Ovary (tissue), 9 donors: Measurements from ENCODE around the gene CPSF2. TPM values are rescaled to one million over a fixed set of nuclear protein-coding genes. Genes with fewer than 3 reads are reported as not detected.

Experiments
- DNase-seq, 5 donors: peaks; one replicate each; pipeline ENCODE4 v3.0.0-alpha.2; 2019 to 2020
- H3K27ac ChIP-seq, 2 donors: fragments of 200-600 bp; one replicate each; pipeline versions ENCODE4 v1.5.1 to v1.8.0; 2019 to 2022
- H3K27me3 ChIP-seq: fragments of 200-600 bp; one replicate; pipeline ENCODE4 v1.8.0; 2022
- H3K36me3 ChIP-seq: fragments of 200-600 bp; sonication (generic); one replicate; pipeline ENCODE4 v1.5.1; 2019
- H3K4me1 ChIP-seq: one replicate; pipeline ENCODE4 v1.8.1; 2013; ENCODE audit warnings: mild to moderate bottlenecking, moderate library complexity; ENCODE audit not compliant: insufficient read depth
- H3K4me3 ChIP-seq: fragments of 200-600 bp; sonication (generic); one replicate; pipeline ENCODE4 v1.5.1; 2017
- H3K9me3 ChIP-seq, 2 donors: fragments of 200-600 bp in 1 of 2; sonication (generic) in 1 of 2; one replicate each; pipeline versions ENCODE4 v1.5.1 to v1.8.1; 2013 to 2019; ENCODE audit warnings: mild to moderate bottlenecking in 1 of 2, moderate library complexity in 1 of 2
- CTCF ChIP-seq, 3 donors: fragments of 450-650 bp in 2 of 3; fragments of 200-600 bp in 1 of 3; IDR thresholded peaks; one replicate each; pipeline versions ENCODE4 v1.5.1 to v1.8.0; 2016 to 2022; ENCODE audit warnings: antibody characterized with exemption in 3 of 3, mild to moderate bottlenecking in 1 of 3
- EP300 ChIP-seq: sonication (generic); formaldehyde crosslinking; IDR thresholded peaks from one replicate; pipeline ENCODE4 v1.6.1; 2017; ENCODE audit warnings: antibody characterized with exemption
- POLR2A ChIP-seq: fragments of 450-650 bp; IDR thresholded peaks from one replicate; pipeline ENCODE4 v1.6.1; 2017; ENCODE audit warnings: antibody characterized with exemption, mild to moderate bottlenecking, moderate library complexity
- WGBS, 3 donors: extraction: QIAGEN DNeasy Blood & Tissue Kit in 1 of 3; methylation state at CpG; one replicate each; pipeline versions ENCODE4 v1.1.5 to v1.1.7; 2013 to 2017; 5-methylcytosine and 5-hydroxymethylcytosine counted together
- intact Hi-C, 4 donors: fragments of 100-400 bp; cut with DNase I; formaldehyde crosslinking; loops; one replicate each; pipeline versions ENCODE4 v1.11.0 to v1.15.1; 2022 to 2023
- polyA plus RNA-seq, 2 donors: library from polyadenylated mRNA; stranded (reverse); fragments of 200-250 nt in 1 of 2; fragments of 350-450 nt in 1 of 2; fragmentation: Illumina TruSeq in 1 of 2; extraction: RNeasy Lipid Tissue Mini Kit (QIAGEN cat#74804) in 1 of 2; gene quantifications; one replicate each; pipeline ENCODE4 v1.2.3, GENCODE V29; 2013 to 2014
- total RNA-seq, 7 donors: library from RNA; depleted of rRNA in 2 of 7; stranded (reverse); fragments of >200 nt in 2 of 7; fragmentation: NEBNext Ultra II Directional in 3 of 7; extraction: Animal tissue kit (Norgen Biotek cat#: 25700) in 3 of 7; gene quantifications; one replicate each; pipeline versions ENCODE4 v1.1.0 to v1.2.4, GENCODE V29; 2016 to 2023
- donor health status: DM: no; HTN: no; CAD: no; lungs with moderate emphysema.
- donor health status: DM: no; HTN: no; CAD: no.
- donor health status: Bipolar disorder and iron deficiency.
- donor health status: DM: yes; HTN: yes; CAD: no.
- donor health status: DM: no; HTN: no; CAD: no.
- donor health status: DM: yes; HTN: yes; CAD: no.

CPSF2 gene
- total and polyA plus RNA-seq, 9 donors = 9.2 to 61.9 (median 37.7) TPM

- TF ChIP-seq CTCF (IDR thresholded peaks at IDR 0.05) (no peak), EP300 (no peak), POLR2A (no peak)
- H3K27me3 ChIP-seq = no peaks in the 10 kb centered on the region
- DNase-seq = no peak
- WGBS, 3 donors = 0% methylated on average over 22 of the region's 22 CpGs
- intact Hi-C loops = no loop called here
- peaks cover 12% of the 10 kb centered on the region for H3K4me1 ChIP-seq
- H3K4me3 ChIP-seq = peak overlapping the region; percentile 85
- H3K36me3 ChIP-seq = no peaks in the 10 kb centered on the region
- no peaks in the 10 kb centered on the region for H3K9me3 ChIP-seq
- H3K27ac ChIP-seq = peak overlapping the region; percentile 70 to 87
Observed at GRCh38 chr14:92122351-92122677, 545 bp downstream of the CPSF2 start.

- intact Hi-C loops = no loop called here
- no peak for TF ChIP-seq EP300
- no peak for TF ChIP-seq POLR2A
- peak overlapping the region; percentile 85 for H3K4me3 ChIP-seq
- H3K27me3 ChIP-seq = no peaks in the 10 kb centered on the region
- H3K4me1 ChIP-seq = peaks cover 12% of the 10 kb centered on the region
- 23 to 29% (median 23%) methylated on average over 9 of the region's 9 CpGs for WGBS, 3 donors
- H3K36me3 ChIP-seq = no peaks in the 10 kb centered on the region
- DNase-seq = no peak
- H3K9me3 ChIP-seq = no peaks in the 10 kb centered on the region
- peak overlapping the region; percentile 70 to 87 for H3K27ac ChIP-seq
Observed at GRCh38 chr14:92122761-92123160, 992 bp downstream of the CPSF2 start.

- H3K4me1 ChIP-seq = no peaks in the 10 kb centered on the region
- no peak overlapping the region for H3K27ac ChIP-seq
- intact Hi-C loops = loop anchor here in 3 of 4 donors (10.0 kb wide), 3 partner anchors 320 to 550 kb away; no protein-coding TSS in a partner anchor
- no peak overlapping the region for H3K4me3 ChIP-seq
- H3K27me3 ChIP-seq = no peaks in the 10 kb centered on the region
- no peak for DNase-seq
- no peak for TF ChIP-seq EP300
- no peak for TF ChIP-seq CTCF (IDR thresholded peaks at IDR 0.05)
- no peak for TF ChIP-seq POLR2A
- H3K36me3 ChIP-seq = no peaks in the 10 kb centered on the region
- H3K9me3 ChIP-seq = no peaks in the 10 kb centered on the region
- WGBS, 3 donors = 33 to 63% (median 42%) methylated on average over 1 of the region's 1 CpG
Observed at GRCh38 chr14:92134456-92134855, 12.7 kb downstream of the CPSF2 start.

- H3K27ac ChIP-seq = no peak overlapping the region
- H3K9me3 ChIP-seq = no peaks in the 10 kb centered on the region
- no peak overlapping the region for H3K4me3 ChIP-seq
- intact Hi-C loops = loop anchor here in 3 of 4 donors (10.0 kb wide), 3 partner anchors 320 to 550 kb away; no protein-coding TSS in a partner anchor
- DNase-seq = no peak
- no peaks in the 10 kb centered on the region for H3K4me1 ChIP-seq
- no peaks in the 10 kb centered on the region for H3K36me3 ChIP-seq
- 9 to 12% (median 9%) methylated on average over 1 of the region's 1 CpG for WGBS, 3 donors
- TF ChIP-seq CTCF (IDR thresholded peaks at IDR 0.05) (peak in 2 of 3 donors; percentile 31 to 35), POLR2A (no peak), EP300 (no peak)
- H3K27me3 ChIP-seq = no peaks in the 10 kb centered on the region
Observed at GRCh38 chr14:92135269-92135668, 13.5 kb downstream of the CPSF2 start.

- DNase-seq = no peak
- no peak overlapping the region for H3K27ac ChIP-seq
- intact Hi-C loops = no loop called here
- no peaks in the 10 kb centered on the region for H3K4me1 ChIP-seq
- TF ChIP-seq EP300 = no peak
- H3K27me3 ChIP-seq = no peaks in the 10 kb centered on the region
- 60 to 63% (median 61%) methylated on average over 4 of the region's 4 CpGs for WGBS, 3 donors
- H3K4me3 ChIP-seq = no peak overlapping the region
- no peaks in the 10 kb centered on the region for H3K9me3 ChIP-seq
- H3K36me3 ChIP-seq = no peaks in the 10 kb centered on the region
Observed at GRCh38 chr14:92143309-92143708, 21.5 kb downstream of the CPSF2 start.

GRCh38 chr14:92143962-92144361, 22.2 kb downstream of the CPSF2 start:
- Histone ChIP-seq H3K27ac (no peak overlapping the region), H3K9me3 (no peaks in the 10 kb centered on the region), H3K4me3 (no peak overlapping the region), H3K4me1 (no peaks in the 10 kb centered on the region), H3K27me3 (no peaks in the 10 kb centered on the region), H3K36me3 (no peaks in the 10 kb centered on the region)
- no peak for DNase-seq
- intact Hi-C loops = no loop called here
- TF ChIP-seq POLR2A (no peak), CTCF (IDR thresholded peaks at IDR 0.05) (no peak), EP300 (no peak)
- 89 to 90% (median 89%) methylated on average over 3 of the region's 3 CpGs for WGBS, 3 donors
